Stimulated activated CD4-positive, alpha-beta T cell treated with anti-CD3 and anti-CD28 coated beads, Interleukin-2, amount 100 ng/mL, for 48 hours (primary cell): ENCODE results near the gene ADGRB3.
A peak's percentile ranks its signal among the peaks of the same experiment; 100 is the strongest.

Experiments
- DNase-seq, 2 donors: peaks; one replicate each; pipeline ENCODE4 v3.0.0-alpha.2; 2020

ADGRB3 gene

GRCh38 chr6:68634726-68635411 lies at the start of gene ADGRB3:
ADGRB3 (plus strand) TSS chr6:68635282; CDS start chr6:68638676, 3,394 bp downstream.
- DNase-seq = peak; percentile 11 to 16

DNA sequence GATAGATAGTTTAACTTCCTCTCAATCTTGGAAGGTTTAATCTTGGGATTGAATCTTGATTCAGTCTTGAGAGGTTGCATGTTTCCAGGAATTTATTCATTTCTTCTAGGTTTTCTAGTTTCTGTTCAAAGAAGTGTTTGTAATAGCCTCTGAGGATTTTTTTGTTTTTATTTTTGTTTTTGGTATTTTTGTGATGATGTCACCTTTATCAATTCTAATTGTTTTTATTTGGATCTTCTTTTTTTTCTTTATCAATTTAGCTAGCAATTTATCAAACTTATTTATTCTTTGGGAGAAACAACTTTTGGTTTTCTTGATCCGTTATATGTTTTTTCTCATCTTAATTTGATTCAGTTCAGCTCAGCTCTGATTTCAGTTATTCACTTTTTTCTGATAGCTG lies 41.5 kb upstream of the ADGRB3 start:
- DNase-seq = no peak

GRCh38 chr6:68597642-68598041 lies 37.4 kb upstream of the ADGRB3 start:
- no peak for DNase-seq

DNA sequence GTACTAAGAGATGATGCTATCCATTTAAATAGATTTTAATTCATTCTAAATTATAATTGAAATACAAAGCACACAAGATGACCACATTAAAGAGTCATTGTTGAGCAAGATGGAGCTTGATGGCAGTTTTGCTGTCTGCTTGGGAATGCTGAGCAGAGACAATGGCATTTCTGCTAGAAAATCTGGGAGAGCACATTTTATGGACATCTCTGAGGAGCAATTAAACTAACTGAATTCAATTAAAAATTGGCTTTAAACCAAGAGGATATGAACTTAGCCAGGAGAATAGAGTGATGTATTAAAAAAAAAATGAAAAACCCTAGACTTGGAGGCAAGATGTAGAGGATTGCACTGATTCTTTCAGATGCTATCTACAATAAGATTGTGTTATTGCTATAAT lies 19.1 kb upstream of the ADGRB3 start:
- DNase-seq = no peak

GRCh38 chr6:68625998-68626397 lies 9.1 kb upstream of the ADGRB3 start:
- DNase-seq = no peak

DNA sequence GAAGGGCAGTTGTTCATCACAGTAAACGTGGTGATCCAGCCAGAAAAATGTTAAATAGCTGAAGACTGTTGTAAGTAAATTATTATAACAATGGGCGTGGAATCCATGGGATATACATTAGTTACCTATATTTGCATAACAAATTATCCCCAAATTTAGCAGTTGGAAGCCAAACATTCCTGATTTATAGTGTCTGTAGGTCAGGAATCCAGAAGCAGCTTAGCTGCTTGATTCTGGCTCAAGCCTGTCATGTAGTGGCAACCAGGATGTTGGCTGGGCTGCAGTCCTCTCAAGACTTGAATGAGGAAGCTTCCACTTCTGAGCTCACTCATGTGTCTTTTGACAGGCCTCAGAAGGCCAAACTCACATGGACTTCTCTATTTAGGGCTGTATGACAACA lies 6.9 kb upstream of the ADGRB3 start:
- no peak for DNase-seq

DNA sequence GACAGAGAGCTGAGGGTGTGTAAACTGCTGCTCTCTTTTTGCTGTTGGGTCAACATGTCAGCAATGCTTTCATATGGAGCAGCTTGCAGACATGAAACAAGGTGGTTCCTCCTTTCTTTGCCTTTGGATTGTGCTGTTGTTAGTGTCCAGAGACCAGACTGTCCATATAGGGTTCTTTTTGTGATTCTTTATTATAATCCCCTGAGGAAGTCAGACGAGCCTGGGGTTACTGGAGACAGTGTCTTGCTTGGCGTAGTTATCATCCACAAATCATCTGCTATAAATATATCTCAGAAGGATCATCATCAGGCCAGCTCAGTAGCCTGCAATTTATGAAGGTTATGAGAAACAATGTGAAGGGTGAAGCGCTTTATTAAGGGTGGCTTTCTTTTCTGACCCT lies 2.3 kb upstream of the ADGRB3 start:
- DNase-seq = no peak

- no peak for DNase-seq
These were observed 1.7 kb upstream of the ADGRB3 start for GRCh38 chr6:68633281-68633971.

GRCh38 chr6:68633972-68634725 lies 933 bp upstream of the ADGRB3 start:
- DNase-seq = no peak

GRCh38 chr6:68635412-68635705 lies 277 bp downstream of the ADGRB3 start:
- DNase-seq = no peak

DNA sequence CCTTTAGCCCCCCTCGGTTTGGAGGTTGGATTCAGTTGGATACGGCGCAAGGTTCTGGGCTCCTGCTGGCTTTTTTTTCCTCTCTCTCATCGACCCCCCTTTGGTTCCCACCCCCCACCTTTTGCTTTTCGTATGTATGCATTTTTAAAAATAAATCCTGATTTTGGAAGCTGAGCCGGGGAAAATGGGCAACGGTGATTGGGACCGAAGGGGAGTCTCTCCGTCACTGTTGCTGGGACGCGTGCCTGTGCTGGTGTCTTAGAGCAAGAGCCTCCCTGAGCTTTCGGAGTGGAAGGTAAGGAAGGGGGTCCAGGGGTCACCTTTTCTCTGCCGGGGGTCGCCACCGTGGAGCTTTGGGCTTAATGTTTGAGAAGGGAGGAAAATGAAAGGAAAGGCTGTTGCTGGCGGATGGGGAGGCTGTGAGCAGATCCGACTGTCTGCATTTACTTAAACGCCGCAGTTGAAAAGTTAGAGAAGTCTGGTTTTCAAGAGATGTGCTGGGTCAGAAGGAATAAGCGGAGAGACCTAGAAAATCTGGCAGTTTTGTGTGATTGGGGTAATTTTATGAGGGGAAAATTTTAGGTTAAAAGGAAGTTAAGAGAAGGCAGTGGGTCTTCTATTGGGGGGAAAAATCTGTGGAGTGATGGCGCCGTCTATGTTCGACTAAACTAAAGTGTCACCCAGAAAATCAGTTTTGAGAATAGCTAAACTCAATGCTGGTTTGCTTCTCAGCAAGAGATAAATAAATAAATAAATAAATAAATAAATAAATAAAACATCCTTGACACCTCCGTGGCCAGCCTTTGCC lies 828 bp downstream of the ADGRB3 start:
- DNase-seq = no peak

- no peak for DNase-seq
These were observed 1.6 kb downstream of the ADGRB3 start for GRCh38 chr6:68636666-68637065.

GRCh38 chr6:68637071-68637470 lies 2.0 kb downstream of the ADGRB3 start:
- DNase-seq = no peak

GRCh38 chr6:68637782-68638181 lies 2.7 kb downstream of the ADGRB3 start:
- DNase-seq = no peak

GRCh38 chr6:68638230-68638900 lies 3.3 kb downstream of the ADGRB3 start:
- DNase-seq = peak; percentile 17 to 24

GRCh38 chr6:68639211-68639610 lies 4.1 kb downstream of the ADGRB3 start:
- no peak for DNase-seq

DNA sequence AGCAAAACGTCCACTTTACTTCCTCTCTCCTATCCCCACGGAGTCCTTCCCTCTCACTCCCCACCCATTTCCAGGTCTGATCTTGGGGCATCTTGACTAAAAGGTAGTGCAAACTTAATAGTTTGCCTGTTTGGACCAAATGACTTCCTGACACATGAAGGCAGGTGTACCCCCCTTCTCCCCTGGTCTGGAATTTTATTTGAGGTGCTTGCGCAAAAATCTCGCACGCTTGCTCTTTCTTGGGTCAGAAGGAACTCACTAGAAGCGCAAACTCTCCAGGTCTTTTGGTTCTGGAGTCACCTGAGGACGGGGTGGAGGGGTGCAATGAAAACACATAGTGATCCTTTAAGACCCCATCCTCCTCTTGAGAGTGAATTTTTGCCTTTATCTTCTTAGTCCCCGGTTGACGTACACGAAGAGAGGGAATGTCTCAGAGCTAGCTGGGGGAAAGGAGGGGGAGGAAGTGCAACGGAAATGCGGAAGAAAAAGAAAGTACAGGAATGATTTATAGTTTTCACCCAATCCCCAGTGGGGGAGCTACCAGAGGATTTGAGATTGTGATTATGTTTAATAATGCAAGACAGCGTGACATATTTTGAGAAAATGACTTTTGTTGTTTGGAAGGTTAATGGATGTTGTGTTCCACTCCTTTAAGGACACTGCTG lies 4.9 kb downstream of the ADGRB3 start:
- no peak for DNase-seq

DNA sequence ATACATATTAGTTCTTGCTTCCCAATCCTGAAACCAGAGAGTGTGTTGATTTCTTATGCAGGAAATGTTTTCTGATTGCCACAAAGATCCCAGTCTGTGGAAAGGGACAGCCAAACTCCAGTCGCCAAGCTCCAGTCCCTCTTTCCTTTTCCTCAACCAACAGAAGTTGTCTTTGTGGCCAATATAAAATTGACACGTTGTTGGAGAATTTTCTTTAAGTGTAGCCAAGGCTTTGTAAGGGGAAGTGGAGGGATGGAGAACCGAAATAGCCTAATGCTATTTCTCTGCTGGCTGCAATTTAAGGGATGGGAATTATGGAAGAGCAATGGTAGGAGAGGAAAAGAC lies 5.4 kb downstream of the ADGRB3 start:
- DNase-seq = no peak

DNA sequence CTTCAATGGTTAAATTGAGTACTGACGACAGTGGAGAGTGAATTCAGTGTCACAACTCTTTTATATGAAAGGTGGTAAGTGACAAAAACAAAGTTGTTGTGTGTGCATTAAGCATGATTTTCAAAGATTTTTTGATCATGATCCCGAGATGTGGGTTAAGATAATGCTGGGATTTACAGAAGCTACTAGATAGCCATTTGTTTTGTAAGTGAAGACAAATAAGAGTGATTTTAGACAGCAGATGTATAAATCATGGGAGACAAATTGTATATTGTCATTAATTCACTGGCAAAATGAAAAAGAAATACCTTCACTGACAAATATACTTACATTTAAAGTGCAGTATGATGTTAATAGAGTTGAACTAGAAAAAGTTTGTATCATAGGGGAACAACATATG lies 6.1 kb downstream of the ADGRB3 start:
- DNase-seq = no peak

GRCh38 chr6:68642081-68642480 lies 7.0 kb downstream of the ADGRB3 start:
- no peak for DNase-seq

GRCh38 chr6:68642977-68643376 lies 7.9 kb downstream of the ADGRB3 start:
- DNase-seq = no peak

DNA sequence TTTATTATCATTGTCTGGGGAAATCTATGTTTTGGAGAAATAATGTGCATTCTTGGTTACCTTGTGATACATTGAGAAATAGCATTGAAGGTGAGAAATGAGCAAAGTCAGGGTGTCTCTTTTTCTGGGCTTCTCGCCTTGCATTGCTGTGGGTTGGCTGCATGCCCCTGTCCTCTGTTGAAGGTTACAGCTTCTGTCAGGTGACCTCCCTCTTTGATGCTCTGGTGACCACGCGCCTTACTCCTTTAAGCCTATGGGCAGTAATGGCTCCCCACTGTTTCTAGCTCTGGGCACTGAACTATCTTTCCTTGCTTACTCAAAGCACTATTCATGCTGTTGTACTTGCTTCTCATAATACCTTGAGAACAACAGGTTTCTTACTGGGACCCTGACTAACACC lies 14.6 kb downstream of the ADGRB3 start:
- no peak for DNase-seq
